Measurements from ENCODE around the gene EPHA8. TPM values are rescaled to one million over a fixed set of nuclear protein-coding genes. Genes with fewer than 3 reads are reported as not detected.

Gene EPHA8
- total and polyA plus RNA-seq, 2 donors (not counting 1 experiment from before 2014, with no cell fraction given), result not detected

- Histone ChIP-seq H4K20me1 (ENCODE audit: control insufficient read depth, insufficient read depth, low read length, poor library complexity, severe bottlenecking) (no peaks in the 10 kb centered on the region), H3K4me2 (replicated peaks; ENCODE audit: low read depth, low read length, poor library complexity, severe bottlenecking) (no peak overlapping the region), H3K4me1 (ENCODE audit: control insufficient read depth in 2 of 2, insufficient read depth in 2 of 2, low read length in 2 of 2) (peaks cover 0 to 4% of the 10 kb centered on the region in 2 donors), H3K4me3 (ENCODE audit: control extremely low read depth in 1 of 5, extremely low read depth in 1 of 5, insufficient read depth in 1 of 5, low read depth in 2 of 5, low read length in 4 of 5) (no peak overlapping the region), H3K9me3 (ENCODE audit: control extremely low read depth in 1 of 3, control insufficient read depth in 2 of 3, insufficient read depth in 1 of 3, low read length in 2 of 3) (peaks cover 0 to 15% (median 0%) of the 10 kb centered on the region in 3 donors), H3K27me3 (replicated peaks in 1 of 4; ENCODE audit: control extremely low read depth in 1 of 4, control insufficient read depth in 3 of 4, insufficient read depth in 4 of 4, low read length in 3 of 4) (peaks cover 0 to 24% (median 0%) of the 10 kb centered on the region in 4 experiments), H3K36me3 (replicated peaks in 1 of 2; ENCODE audit: control extremely low read depth in 1 of 2, control insufficient read depth in 1 of 2, extremely low read depth in 1 of 2, insufficient read depth in 2 of 2, low read length in 1 of 2) (no peaks in the 10 kb centered on the region), H2AFZ (ENCODE audit: insufficient read depth, low read depth, low read length, poor library complexity, severe bottlenecking) (no peak overlapping the region), H3K79me2 (ENCODE audit: control insufficient read depth, insufficient read depth, low read length) (no peaks in the 10 kb centered on the region), H3K27ac (ENCODE audit: low read length in 2 of 2) (no peak overlapping the region), H3K9ac (ENCODE audit: low read length) (no peak overlapping the region)
- TF ChIP-seq CTCF (IDR thresholded peaks at IDR 0.05) (no peak), EZH2 (IDR thresholded peaks at IDR 0.05; ENCODE audit: borderline replicate concordance, insufficient read depth, low read depth, low read length, poor library complexity, severe bottlenecking) (no peak)
- H3K27me3 Mint-ChIP-seq, result peaks cover 23% of the 10 kb centered on the region
- intact Hi-C loops (cut with micrococcal nuclease), result no loop called here
- no peak for DNase-seq
- H3K4me1 Mint-ChIP-seq, result no peaks in the 10 kb centered on the region
- WGBS (ENCODE audit: insufficient coverage), result 81% methylated on average over 23 of the region's 23 CpGs
- POLR2A ChIA-PET, result no interaction called here
- CTCF ChIA-PET, result interaction anchor here (0.7 to 1.6 kb wide), 2 partner anchors 59 to 218 kb away, joined by 3 to 9 read pairs; no protein-coding TSS in a partner anchor
- no peak overlapping the region for H3K27ac Mint-ChIP-seq
- H3K9me3 Mint-ChIP-seq (ENCODE audit: insufficient read depth), result no peaks in the 10 kb centered on the region
- H3K4me3 Mint-ChIP-seq, result no peak overlapping the region
- no peak for ATAC-seq (ENCODE audit: low read depth)
Measured at GRCh38 chr1:22638476-22639234, 75.4 kb downstream of the EPHA8 start.

DNA sequence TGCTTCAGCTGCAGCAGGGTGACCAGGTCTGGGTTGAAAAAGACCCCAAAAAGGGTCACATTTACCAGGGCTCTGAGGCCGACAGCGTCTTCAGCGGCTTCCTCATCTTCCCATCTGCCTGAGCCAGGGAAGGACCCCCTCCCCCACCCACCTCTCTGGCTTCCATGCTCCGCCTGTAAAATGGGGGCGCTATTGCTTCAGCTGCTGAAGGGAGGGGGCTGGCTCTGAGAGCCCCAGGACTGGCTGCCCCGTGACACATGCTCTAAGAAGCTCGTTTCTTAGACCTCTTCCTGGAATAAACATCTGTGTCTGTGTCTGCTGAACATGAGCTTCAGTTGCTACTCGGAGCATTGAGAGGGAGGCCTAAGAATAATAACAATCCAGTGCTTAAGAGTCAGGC lies 76.0 kb downstream of the EPHA8 start:
- Histone ChIP-seq H3K9ac (ENCODE audit: low read length) (no peak overlapping the region), H3K4me3 (ENCODE audit: control extremely low read depth in 1 of 5, extremely low read depth in 1 of 5, insufficient read depth in 1 of 5, low read depth in 2 of 5, low read length in 4 of 5) (no peak overlapping the region), H3K27ac (ENCODE audit: low read length in 2 of 2) (no peak overlapping the region), H3K79me2 (ENCODE audit: control insufficient read depth, insufficient read depth, low read length) (no peaks in the 10 kb centered on the region), H3K4me1 (ENCODE audit: control insufficient read depth in 2 of 2, insufficient read depth in 2 of 2, low read length in 2 of 2) (peaks cover 0 to 4% of the 10 kb centered on the region in 2 donors), H3K27me3 (replicated peaks in 1 of 4; ENCODE audit: control extremely low read depth in 1 of 4, control insufficient read depth in 3 of 4, insufficient read depth in 4 of 4, low read length in 3 of 4) (peaks cover 0 to 24% (median 0%) of the 10 kb centered on the region in 4 experiments), H3K4me2 (replicated peaks; ENCODE audit: low read depth, low read length, poor library complexity, severe bottlenecking) (no peak overlapping the region), H2AFZ (ENCODE audit: insufficient read depth, low read depth, low read length, poor library complexity, severe bottlenecking) (no peak overlapping the region), H3K9me3 (ENCODE audit: control extremely low read depth in 1 of 3, control insufficient read depth in 2 of 3, insufficient read depth in 1 of 3, low read length in 2 of 3) (peaks cover 0 to 15% (median 0%) of the 10 kb centered on the region in 3 donors), H4K20me1 (ENCODE audit: control insufficient read depth, insufficient read depth, low read length, poor library complexity, severe bottlenecking) (no peaks in the 10 kb centered on the region), H3K36me3 (replicated peaks in 1 of 2; ENCODE audit: control extremely low read depth in 1 of 2, control insufficient read depth in 1 of 2, extremely low read depth in 1 of 2, insufficient read depth in 2 of 2, low read length in 1 of 2) (no peaks in the 10 kb centered on the region)
- no peak for ATAC-seq (ENCODE audit: low read depth)
- WGBS (ENCODE audit: insufficient coverage), result 21% methylated on average over 5 of the region's 8 CpGs
- Mint-ChIP-seq H3K27ac (no peak overlapping the region), H3K4me3 (no peak overlapping the region), H3K9me3 (ENCODE audit: insufficient read depth) (no peaks in the 10 kb centered on the region), H3K4me1 (no peaks in the 10 kb centered on the region), H3K27me3 (peaks cover 19% of the 10 kb centered on the region)
- ChIA-PET CTCF (interaction anchor here (0.7 to 1.6 kb wide), 2 partner anchors 59 to 218 kb away, joined by 3 to 9 read pairs; no protein-coding TSS in a partner anchor), POLR2A (no interaction called here)
- TF ChIP-seq EZH2 (IDR thresholded peaks at IDR 0.05; ENCODE audit: borderline replicate concordance, insufficient read depth, low read depth, low read length, poor library complexity, severe bottlenecking), result no peak
- no peak for TF ChIP-seq CTCF (IDR thresholded peaks at IDR 0.05)
- no peak for DNase-seq
- intact Hi-C loops (cut with micrococcal nuclease), result no loop called here
